Measurements from ENCODE around the gene PTDSS2.
"Not testable (repeated sequence)": the region's sequence is repeated elsewhere in the genome, so short reads cannot be mapped to it uniquely, and the experiment has no call there.

PTDSS2 gene

GRCh38 chr11:508956-509355, 58.9 kb downstream of the PTDSS2 start:
- no peak for DNase-seq

- no peak for DNase-seq
Measured at GRCh38 chr11:512761-513595, 62.9 kb downstream of the PTDSS2 start.

GRCh38 chr11:514606-515005, 64.5 kb downstream of the PTDSS2 start:
- no peak for DNase-seq

DNA sequence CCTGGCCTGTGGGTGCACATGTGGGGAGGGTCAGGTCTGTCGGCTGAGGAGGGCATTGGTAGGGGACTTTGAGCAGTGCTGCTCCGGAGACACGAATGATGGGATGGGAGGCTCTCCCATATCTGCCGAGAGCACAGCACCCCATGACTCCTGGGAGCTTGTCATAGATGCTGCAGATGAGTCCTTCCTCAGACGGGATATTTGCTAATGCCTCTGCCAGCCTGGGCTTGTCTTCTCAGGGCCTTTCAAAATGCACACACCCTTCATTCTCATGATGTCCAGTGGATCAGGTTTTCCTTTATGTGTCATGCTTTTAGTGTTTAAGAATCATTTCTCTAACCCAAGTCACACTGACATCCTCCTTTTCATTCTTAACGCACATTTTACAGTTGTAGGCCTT, 65.1 kb downstream of the PTDSS2 start:
- no peak for DNase-seq

GRCh38 chr11:516400-516799, 66.3 kb downstream of the PTDSS2 start:
- no peak for DNase-seq

DNA sequence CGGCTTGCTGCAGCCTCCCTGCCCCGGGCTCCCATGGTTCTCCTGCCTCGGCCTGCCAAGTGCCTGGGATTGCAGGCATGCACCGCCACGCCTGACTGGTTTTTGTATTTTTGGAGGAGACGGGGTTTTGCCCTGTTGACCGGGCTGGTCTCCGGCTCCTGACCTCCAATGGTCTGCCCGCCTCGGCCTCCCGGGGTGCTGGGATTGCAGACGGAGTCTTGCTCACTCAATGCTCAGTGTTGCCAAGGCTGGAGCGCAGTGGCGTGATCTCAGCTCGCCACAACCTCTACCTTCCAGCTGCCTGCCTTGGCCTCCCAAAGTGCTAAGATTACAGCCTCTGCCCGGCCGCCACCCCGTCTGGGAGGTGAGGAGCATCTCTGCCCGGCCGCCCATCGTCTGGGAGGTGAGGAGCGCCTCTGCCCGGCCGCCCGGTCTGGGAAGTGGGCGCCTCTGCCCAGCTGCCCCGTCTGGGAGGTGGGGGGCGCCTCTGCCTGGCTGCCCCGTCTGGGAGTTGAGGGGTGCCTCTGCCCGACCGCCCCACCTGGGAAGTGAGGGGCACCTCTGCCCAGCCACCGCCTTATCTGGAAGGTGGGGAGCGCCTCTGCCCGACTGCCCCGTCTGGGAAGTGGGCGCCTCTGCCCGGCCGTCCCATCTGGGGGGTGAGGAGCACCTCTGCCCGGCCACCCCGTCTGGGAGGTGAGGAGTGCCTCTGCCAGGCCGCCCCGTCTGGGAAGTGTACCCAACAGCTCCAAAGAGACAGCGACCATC, 67.0 kb downstream of the PTDSS2 start:
- DNase-seq, result not testable (repeated sequence)

DNA sequence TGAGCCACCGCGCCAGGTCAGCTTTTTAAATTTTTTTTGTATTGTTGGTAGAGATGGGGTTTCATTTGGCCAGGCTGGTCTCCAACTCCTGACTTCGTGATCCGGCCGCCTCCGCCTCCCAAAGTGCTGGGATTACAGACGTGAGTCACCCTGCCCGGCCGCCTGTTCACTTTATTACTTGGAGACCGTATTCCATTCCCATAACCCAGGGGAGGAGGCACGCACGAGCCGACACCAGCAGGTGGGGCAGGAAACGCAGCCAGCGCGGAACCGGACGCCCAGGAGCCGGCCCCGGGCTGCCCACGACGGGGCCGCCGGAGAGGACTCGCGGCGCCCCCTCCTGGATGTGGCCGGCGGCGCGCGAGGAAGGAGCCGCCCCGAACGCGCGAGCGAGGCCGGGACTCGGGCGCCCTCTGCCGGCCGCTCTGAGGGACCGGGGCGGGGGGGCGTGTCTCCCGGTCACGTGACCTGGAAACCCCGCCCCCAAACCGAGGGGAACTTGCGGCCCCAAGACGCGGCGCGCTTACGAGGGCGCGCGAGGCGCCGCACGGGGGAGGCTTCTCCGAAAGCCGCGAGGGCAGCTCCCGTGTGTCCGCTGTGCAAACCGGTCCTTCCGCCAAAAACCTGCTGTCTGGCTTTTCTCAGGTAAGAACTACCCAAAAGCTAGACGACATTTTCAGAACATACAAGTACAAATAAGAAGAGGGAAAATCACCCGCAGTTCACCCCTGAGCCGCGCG, 68.6 kb downstream of the PTDSS2 start:
- DNase-seq, result no peak

GRCh38 chr11:520428-521176, 70.5 kb downstream of the PTDSS2 start:
- no peak for DNase-seq

- DNase-seq, result no peak
Measured at GRCh38 chr11:521177-521688, 71.2 kb downstream of the PTDSS2 start.

DNA sequence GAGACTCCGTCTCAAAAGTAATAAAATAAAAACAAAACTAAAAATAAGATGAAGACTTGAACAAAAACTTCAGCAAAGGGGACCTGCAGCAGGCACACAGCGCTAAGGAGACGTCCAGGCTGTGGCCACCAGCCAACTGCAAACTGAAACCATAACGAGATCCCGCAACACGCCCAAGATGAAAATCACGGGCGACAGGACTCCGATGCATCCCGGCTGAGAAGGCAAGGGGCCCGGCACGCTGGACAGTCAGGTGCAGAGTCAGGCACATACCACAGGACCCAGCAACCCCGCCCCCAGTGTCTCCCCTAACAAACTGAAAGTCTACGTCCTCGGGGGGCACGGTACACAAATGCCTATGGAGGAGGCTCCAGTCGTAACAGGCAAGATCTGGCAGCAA, 76.1 kb downstream of the PTDSS2 start:
- DNase-seq, result no peak

GRCh38 chr11:528166-528814, 78.2 kb downstream of the PTDSS2 start:
- no peak for DNase-seq

DNA sequence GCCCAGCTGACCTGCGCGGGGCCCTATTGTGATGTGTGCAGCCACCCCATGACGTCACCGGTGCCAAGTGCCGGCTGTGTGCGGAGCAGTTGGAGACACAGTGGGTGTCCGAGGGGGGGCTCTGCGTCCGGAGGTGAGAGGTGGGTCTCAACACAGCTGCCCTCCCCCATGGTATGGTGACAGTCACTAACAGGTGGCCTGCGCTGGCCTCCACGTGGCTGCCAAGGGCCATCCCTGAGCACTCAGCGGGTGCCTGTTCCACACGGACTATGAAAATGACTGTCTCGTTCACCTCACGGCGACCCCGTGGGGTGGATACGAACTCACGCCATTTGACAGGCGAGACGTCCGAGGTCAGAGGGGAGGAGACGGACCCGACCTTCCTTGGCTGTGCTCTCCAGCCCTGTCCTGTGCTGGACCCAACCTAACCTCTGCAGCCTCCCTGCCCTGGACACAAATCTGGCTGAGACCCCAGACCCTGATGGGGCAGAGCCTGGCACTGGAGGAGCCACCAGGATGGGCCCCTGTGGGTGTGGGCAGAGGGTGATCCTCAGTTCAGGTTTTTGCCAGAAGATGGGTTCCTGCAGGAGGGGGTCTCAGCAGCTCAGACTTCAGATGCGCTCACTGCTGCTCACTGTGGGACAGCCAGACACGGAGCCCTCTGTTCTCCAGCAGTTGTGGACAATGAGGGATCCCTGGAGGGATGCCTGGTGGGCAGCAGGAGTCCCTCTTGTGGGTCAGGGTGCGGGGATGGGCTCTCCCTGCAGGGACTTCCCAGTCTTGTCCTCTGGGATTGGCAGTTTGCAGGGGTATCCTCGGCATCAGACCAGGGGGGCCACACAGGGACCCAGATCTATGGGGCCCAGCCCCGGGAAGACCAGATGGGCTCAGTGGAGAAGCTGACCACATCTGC, 79.0 kb downstream of the PTDSS2 start:
- DNase-seq, result no peak

- no peak for DNase-seq
Measured at GRCh38 chr11:529728-530411, 79.8 kb downstream of the PTDSS2 start.

GRCh38 chr11:530960-531831, 81.1 kb downstream of the PTDSS2 start:
- DNase-seq, result no peak

- DNase-seq, result no peak
Measured at GRCh38 chr11:531919-532526, 81.9 kb downstream of the PTDSS2 start.

GRCh38 chr11:532527-532985, 82.5 kb downstream of the PTDSS2 start:
- DNase-seq, result no peak

- DNase-seq, result no peak
Measured at GRCh38 chr11:532986-533585, 83.0 kb downstream of the PTDSS2 start.

Measured in NK-92 treated with Interleukin-12 subunit alpha and Interleukin-12 subunit beta, amount 100 ng/mL, for 24 hours (cell line).